Activated CD4-positive, alpha-beta T cell treated with anti-CD3 and anti-CD28 coated beads, Interleukin-10, Interleukin-2, amounts not matched to agents 100 ng/mL and 50 ng/mL, durations not matched to agents 16 hours and 8 hours (primary cell): ENCODE data around the gene NFATC3.

Experiments
- DNase-seq: peaks from one replicate; pipeline ENCODE4 v3.0.0-alpha.2; 2020

The NFATC3 gene

DNA sequence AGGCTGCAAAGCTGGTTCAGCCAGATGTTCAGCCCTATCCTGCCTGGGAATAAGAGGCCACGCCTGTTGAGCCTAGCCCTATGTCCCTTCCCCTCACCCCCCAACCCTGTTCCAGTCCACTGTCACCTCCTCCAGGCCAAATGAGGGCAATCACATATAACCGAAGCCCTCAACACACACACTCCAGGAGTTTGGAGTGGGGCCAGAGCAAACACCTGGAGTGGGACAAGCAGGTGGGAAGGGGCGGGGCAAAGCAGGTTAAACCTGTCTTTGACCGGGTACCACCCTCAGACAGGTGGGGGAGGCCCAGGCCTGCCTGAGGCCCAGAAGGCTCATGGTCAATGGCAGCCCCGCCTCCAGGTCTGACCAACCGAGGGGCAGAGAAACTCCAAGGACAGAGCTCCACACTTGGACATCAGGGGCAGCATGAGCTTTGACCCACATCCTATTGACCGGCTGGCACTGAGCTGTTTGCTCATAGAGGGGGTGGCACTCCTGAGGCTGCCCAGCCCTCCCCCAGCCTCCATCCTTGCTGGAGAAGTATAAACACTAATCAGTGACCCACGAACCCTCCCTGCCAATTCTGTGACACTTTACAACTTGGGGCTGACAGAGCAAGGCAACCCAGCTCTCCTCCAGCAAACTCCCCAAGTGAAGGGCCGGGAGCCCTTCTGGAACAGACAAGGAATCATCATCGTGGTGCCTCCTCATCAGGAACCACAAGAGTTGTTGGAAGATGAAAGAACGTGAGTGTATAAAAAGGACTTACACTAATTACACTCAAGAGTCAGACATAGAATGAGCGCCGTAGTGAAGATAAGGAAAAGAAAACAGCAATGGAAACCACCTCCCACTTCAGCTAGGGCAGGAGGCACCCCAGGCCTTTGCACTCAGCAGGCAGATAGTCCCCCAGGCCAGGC, 149.3 kb downstream of the NFATC3 start:
- DNase-seq = no peak

DNA sequence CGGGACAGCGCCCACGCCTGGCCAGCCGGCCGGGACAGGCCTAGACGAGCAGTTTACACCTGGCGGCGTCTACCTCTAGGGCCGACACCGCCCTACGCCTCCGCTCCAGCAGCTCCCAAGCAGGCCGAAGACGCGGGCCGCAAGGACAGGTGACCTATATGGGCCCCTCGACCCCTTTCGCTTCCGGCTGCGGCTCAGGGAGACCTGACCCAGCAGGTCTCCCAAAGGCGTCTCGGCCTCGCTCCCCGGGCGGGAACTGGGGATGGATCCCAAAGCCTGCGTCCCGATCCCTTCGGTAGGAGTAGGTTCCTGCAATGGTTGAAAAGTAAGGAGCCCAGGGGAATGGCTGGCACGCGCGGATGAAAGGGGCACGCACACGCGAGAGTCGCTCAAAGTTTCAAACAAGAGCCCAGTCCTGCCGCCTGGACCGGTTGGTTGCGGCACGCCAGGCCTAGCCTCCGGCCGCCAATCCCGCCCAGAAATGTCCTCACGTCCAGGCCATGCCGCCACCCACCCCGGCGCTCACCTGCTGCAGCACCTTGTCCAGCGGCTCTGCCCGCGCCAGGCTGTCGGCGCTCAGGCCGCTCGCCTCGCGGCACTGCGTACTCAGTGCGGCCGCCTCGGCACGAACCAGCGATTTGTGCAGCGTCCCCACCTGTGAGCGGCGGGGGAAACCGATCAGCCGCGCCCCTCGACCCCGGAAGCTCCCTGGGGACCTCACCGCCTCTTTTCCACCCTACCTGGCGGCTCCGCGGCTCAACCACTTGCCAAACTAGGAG, 150.1 kb downstream of the NFATC3 start:
- no peak for DNase-seq

DNA sequence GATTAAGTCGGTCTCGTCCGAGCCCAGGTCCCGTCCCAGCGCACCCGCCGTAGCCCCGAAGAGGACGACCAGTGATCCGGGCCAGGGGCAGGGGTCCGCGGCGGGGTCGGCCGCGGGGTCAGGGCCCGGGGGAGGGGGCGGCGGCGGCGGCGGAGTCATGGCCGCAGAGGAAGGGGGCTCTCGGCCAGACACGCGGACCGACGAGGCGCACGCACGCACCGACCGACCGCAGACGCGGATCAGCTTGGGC, 150.6 kb downstream of the NFATC3 start, which contains the start of gene ESRP2:
TSS of gene ESRP2 (minus strand) at position 241 of the 250 bp plus-strand sequence. CDS start at position 159, 82 bp downstream.
- no peak for DNase-seq

DNA sequence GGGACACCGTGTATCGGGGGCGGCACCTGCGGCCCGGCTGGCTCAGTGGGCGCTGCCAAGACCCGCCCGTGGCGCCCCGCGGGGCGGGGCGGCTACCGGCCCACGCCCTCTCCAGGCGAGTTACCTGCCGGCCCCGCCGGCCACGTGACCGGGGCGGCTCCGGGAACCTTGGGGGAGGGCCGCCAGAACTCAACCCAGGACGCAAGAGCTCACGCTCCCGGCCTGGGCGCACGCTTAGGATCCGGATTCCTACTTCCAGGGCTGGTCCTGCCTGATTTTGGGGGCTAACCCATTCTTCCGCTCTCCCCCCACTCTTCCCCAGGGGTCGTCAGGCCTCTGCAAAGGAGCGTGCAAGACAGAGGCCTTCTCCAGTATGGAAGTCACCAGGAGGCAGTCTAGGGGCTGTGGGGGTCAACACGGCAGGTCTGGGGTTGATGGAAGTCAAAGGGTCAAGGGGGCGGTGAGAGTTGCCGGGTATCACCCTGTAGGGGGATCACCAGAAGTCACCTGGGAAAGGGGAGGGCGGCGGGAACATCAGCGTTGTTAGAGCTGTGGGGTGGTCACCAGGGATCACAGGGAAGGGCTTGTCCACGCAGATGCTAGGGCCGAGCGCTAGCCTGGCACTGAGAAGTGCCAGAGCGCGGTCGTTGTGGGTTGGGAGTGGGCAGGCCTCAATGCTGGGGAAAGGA, 151.1 kb downstream of the NFATC3 start:
- peak; percentile 45 for DNase-seq

DNA sequence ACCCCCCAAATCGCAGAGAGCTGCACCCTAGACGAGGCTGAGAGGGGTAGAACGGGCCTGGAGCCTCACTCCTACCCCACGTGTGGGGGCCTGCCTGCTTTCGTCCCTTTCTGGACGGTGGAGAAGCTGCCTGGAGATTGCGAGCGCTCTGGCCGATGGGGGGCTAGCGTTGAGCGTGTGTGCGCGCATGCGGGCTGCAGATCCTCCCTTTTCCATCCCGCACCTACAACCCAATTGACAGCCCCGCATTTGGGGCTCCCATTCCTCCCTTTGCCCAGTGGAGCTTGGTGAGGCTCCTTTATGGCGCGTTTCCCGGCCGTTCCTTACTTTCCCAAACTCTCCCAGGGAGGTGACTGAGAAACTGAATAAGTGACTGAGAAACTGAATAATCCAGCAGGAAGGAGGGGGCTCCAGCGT, 151.7 kb downstream of the NFATC3 start:
- DNase-seq = no peak

DNA sequence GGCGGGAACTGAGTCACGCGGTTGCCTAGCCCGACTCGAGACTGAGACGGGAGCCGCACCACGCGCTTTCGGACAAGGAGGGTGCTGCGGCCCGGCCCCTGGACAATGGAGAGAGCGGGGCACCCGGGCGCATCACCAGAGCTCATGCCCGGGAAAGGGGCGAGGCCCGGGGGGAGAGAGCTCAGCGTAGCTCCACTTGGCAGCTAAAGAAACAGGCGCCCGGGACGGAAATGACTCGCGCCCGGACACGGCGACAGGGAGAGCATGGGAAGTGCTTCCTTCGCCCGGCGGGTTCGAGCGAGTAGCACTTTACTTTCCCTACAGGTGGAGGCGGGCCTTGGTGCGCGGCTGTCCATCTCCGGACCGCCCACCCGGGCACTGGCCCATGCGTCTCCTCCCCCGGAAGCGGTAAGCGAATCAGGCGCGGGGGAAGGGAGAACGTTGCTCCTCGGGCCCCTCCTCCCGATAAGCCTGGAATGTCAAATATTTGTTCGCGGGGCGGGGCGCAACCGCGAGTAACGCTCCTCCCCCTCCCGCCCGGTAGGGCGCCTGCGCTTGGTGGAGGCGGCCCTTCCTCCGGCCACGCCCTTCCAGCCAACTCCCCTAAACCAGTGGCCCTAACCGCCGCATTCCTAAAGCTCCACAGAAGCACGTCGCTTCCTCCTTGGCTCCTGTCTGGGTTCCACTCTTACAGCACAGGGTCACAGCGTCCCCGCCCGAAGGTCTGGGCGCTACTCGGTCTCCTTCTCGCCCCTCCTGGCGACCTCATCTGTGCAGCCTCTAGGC, 152.3 kb downstream of the NFATC3 start:
- DNase-seq = peak; percentile 94

DNA sequence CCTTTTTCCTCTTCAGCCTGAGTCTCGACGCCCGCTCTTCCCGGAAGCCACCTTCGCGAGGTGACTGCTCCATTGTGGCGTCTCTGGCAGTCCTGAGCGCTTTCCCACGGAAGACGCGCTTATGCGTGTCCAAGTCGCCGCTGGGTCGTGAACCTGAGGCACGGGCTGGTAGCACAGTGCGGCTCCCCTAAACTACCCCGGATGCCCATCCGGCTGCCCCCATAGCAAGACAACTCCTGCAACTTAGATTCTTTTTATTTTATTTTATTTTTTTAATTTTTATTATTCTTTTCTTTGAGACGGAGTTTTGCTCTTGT, 152.8 kb downstream of the NFATC3 start:
- peak; percentile 34 for DNase-seq

DNA sequence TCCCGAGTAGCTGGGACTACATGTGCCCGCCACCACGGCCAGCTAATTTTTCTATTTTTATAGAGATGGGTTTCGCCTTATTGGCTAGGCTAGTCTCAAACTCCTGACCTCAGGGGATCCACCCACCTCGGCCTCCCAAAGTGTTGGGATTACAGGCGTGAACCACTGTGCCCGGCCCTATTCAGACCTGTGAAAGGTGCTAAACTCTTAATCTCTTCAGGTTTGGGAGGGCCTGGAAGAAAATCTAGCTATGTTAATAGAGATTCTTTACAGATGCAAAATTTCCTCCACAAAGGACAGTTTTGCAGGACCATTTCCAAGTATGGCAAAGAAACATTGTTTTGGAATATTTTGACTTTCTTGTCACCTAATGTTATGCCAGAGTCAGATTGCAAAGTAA, 156.9 kb downstream of the NFATC3 start:
- DNase-seq = no peak

DNA sequence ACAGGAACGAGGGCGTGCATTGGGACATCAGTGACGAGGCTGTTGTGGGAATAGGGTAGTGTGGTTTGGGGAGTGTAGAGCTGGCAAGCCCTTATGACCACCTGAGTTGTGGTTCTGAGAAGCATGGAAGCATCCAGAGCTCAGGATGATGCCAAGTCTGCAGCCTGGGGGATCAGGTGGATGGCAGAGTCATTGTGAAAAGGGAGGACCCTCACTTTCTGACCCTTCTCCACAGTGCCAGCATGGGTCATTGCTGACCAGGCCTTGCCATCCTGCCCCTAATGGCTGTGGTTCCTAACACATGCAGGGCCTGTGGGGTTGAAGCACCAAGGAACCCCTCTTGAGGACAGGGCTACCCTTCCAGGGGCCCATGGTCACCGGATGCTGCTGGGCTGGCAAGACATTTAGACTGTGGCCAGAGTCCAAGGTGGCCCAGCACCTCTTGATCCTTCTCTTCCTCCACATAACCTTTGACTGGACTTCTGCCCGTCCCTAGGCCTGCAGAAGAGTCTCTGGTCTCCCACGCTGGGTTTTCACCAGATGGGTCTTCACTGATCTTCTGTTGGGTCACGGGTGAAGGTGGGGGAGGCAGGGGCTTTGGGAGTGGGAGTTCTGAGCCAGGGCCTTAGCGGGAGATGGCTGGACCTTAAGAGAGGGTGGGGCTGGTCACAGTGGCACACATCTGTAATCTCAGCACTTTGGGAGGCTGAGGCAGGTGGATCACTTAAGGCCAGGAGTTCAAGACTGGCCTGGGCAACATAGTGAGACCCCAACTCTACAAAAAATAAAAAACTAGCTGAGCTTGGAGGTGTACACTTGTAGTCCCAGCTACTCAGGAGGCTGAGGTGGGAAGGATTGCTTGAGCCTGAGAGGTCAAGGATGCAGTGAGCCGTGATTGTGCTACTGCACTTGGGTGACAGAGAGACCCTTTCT, 158.0 kb downstream of the NFATC3 start:
- no peak for DNase-seq

DNA sequence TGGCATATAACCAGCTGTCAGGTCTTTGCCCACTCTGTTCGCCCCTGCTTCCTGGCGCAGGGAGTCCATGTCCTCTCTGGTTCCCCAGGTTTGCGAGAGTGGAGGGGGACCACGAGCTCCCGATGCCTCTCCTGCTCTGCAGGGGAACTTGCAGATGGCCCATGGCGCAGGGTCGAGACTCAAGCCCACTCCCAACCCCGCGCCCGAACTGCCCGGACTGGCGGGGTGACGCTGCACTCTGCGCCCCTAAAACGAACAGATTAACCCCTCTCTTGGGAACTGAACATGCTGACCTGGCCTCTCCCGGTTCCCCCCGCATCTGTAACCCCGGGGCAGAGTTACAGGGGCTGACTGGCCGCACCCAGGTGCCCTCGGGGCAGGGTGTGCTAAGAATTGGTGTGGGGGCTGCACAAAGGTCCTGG, 159.3 kb downstream of the NFATC3 start:
- DNase-seq = no peak

DNA sequence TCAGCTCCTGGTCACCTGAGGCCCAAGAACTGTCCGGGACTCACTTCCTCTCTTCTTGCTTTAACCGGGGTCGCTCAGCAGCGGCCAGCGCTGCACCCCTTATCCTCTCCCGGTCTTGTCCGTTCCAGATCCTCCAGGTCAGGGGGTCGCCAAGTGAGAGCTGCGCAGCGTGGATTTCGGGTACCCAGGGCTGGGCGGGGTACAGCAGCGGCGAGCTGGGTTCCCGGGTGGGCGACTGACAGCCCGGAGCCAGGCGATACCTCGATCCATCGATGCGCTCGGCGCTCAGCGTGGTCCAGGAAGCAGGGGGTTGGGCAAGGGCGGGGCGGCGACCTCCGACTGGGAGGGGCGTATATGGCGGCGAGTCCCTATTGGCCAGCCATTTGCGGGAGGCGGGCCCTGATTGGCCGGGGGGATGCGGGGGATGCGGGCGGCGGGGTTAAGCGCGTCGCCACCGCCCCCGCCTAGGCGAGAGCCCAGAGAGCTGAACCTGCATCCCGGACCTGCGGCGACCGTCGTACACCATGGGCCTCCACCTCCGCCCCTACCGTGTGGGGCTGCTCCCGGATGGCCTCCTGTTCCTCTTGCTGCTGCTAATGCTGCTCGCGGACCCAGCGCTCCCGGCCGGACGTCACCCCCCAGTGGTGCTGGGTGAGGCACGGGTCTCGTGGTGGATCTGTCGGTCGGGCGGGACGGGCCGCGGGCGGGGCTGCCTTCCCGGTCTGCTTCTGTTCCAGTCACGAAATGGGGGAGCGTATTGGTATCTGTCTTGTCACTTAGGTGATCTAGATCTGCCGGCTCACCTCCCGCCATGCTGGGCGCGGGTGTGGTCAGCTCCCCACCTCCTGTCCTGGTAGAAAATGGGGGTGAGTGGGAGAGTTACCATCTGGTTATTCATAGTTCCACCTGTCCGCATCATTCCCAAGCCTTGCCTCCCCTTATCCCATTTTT, 160.0 kb downstream of the NFATC3 start, which contains the start of gene PLA2G15:
TSS of gene PLA2G15 (plus strand) at position 471 of the 951 bp plus-strand sequence. CDS start at position 525, 54 bp downstream.
- DNase-seq = peak; percentile 97

DNA sequence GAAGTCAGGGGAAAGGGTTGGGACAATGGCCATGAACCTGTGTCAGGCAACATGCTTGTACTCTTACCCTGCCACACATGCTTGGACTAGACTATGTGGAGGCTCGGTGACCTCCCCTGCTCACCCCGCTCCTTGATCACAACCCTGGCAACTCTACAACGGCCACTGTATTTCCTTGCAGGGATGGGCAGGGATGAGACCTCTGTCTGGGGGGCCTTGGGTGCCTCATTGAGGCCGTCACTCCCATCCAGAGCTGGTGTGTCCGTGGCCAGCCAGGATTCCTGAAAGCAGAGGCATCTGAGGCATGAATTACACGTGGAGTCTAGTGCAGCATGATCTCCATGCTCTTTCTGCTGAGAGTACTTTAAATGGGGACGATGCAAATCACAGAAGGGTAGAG, 161.0 kb downstream of the NFATC3 start:
- no peak for DNase-seq

DNA sequence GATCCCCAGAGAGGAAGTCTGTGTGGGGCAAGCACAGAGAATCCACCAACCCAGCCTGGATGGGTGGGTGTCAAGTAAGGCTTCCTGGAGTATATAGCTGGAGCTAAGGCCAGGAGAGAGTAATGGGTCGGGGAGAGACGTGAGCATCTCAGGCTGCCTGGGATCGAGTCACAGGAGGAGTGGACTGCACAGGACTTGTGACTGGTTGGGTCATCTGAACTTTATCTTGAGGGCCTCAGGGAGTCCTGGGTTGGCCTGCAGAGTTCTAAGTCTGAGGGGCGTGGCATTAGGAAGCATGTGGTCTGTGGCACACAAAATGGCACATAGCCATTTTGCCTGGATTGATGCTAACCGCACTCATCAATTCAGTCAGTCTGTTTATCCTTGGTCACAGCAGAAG, 161.5 kb downstream of the NFATC3 start:
- DNase-seq = no peak

DNA sequence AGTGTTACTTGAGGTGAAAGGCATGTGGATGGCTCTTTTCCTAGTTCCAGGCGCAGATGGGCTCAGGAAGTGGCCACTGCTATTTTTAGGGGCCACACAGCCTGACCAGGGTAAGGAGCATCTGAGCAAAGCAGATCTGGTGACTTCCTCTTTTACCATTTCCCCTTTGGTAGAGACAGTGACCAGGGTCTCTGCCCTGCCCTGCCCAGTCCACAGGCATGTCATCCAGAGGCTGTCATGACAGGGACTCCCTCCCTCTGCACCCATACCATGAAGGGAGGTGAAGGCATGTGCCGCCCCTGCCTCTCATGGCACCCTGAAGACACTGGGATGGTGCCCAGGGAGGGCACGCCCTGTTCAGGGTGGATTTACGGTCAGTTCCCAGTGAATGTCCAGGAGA, 162.2 kb downstream of the NFATC3 start:
- no peak for DNase-seq

DNA sequence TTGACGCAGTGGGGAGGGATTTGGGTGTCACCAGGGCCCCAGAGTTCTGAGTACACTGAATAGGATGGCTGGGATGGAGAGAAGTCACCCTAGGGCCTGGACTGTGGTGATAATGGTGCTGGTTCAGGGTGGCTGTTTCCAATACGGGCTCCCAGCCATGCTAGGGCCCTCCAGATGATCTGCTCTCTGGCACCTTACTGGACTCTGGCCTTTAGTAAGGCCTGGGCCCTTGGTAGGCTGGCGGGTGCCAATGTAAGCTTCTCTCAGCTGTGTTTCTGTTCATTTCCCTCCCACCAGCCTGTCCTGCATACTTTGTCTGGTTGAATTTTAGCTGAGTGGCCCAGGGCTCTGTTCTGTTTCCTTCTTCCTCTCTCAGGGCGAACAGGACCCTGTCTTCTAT, 162.8 kb downstream of the NFATC3 start:
- DNase-seq = no peak

DNA sequence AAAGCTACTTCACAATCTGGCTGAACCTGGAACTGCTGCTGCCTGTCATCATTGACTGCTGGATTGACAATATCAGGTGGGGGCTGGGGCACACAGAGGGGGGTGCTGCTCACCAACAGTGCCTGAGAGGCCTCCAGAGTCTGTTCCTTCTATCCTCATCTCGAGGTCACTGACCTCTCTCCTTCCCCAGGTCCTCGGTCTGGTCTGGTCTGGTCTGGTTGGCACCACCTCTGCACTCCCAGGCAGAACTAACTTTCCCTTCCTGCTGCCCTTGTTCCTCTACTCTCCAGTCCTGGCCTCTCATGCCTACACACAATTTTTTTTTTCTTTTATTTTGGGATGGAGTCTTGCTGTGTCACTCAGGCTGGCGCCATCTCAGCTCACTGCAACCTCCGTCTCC, 164.2 kb downstream of the NFATC3 start:
- DNase-seq = no peak

DNA sequence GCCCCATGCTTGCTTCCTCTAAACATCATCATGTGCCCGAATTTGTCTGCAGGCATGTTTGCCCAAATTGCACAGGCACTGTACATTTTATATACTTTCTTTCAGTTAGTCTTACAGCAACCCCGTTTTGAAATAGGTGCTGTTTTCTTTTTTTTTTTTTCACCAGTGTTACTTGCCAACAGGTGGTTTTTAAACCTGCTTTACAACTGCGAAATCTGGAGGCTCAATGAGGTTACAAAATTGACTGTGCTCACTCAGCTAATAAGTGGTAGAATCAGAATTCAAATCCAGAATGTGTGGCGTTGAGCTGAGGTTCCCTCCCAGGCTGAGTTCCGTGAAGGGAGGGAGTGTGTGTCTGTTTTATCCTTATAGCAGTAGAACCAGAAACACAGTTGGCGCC, 165.8 kb downstream of the NFATC3 start:
- no peak for DNase-seq

DNA sequence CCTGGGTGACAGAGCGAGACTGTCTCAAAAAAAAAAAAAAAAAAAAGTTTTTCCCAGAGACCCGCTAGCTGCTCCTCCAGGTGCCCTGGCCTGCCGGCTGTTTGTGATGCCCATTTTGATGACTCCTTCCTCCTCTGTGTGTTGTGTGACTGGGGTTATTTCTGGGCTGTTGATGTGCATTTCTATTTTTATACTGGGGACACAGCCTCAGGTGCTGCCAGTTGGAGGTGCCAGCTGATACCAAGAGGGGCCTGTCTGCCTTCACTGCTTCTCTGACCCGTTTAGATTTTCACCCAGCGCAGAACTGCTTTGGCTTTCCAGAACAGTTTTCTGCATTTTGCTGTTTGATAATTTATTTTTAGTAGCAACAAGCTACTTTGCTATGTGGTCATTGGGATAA, 166.7 kb downstream of the NFATC3 start:
- DNase-seq = no peak

DNA sequence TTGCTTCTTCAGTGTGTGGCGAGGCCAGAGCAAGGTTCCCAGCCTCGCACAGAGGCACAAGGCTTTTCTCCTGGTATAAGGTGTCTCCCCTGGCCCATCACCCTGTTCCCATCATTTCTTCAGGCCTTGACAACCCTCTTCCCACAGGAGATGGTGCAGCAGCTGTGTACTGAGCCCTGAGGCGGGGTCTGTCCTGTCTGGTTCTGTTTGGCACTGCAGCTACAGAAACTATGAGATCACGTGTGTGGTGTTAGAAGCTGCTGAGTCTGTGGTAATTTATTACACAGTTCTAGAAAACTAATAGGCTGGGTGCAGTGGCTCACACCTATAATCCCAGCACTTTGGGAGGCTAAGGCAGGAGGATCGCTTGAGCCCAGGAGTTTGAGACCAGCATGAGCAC, 167.2 kb downstream of the NFATC3 start:
- DNase-seq = no peak

DNA sequence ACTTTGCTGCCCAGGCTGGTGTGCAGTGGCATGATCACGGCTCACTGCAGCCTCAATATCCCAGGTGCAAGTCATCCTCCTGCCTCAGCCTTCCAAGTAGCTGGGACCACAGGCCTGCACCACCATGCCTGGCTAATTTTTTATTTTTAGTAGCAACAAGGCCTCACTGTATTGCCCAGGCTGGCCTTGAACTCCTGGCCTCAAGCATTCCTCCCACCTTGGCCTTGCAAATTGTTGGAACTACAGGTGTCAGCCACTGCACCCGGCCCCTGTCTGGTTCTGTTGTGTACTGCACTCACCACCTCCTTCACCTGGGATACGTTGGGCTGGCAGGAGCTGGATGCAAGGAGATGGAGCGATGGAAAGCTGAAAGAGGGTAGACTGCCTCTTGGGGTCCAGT, 168.6 kb downstream of the NFATC3 start:
- no peak for DNase-seq

DNA sequence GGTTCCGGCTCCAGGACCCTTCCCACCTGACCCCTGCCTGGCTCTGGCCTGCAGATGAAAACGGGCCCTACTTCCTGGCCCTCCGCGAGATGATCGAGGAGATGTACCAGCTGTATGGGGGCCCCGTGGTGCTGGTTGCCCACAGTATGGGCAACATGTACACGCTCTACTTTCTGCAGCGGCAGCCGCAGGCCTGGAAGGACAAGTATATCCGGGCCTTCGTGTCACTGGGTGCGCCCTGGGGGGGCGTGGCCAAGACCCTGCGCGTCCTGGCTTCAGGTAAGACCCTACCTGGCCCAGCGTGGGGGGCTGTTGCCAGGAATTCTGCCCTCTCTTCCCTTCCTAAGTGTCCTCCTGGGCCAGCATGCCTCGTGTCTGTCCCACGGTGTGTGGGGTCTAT, 170.5 kb downstream of the NFATC3 start:
- no peak for DNase-seq
